HCT116 (cell line): ENCODE results near the gene RAPGEF3.

Source experiments
- EZH2 ChIP-seq: fragments of 200-600 bp; sonication (generic); IDR thresholded peaks from 2 replicates; pipeline ENCODE4 v1.6.1; 2017; ENCODE audit warnings: antibody characterized with exemption, mixed run types
- EZH2phosphoT487 ChIP-seq: fragments of 200-600 bp; IDR thresholded peaks from 2 replicates; pipeline ENCODE4 v1.6.1; 2018; ENCODE audit warnings: antibody characterized with exemption, borderline replicate concordance
- FOSL1 ChIP-seq: IDR thresholded peaks from 2 replicates; pipeline ENCODE4 v1.6.1; 2012; ENCODE audit warnings: low read depth
- JUND ChIP-seq: IDR thresholded peaks from 2 replicates; pipeline ENCODE4 v1.6.1; 2012
- MAX ChIP-seq: IDR thresholded peaks from 2 replicates; pipeline ENCODE4 v1.6.1; 2012
- POLR2A ChIP-seq: IDR thresholded peaks from 2 replicates; pipeline ENCODE4 v1.7.0; 2011; ENCODE audit warnings: borderline replicate concordance; ENCODE audit not compliant: insufficient read depth, insufficient read length; ENCODE audit errors: extremely low read depth
- POLR2AphosphoS5 ChIP-seq: IDR thresholded peaks from 2 replicates; pipeline ENCODE4 v1.6.1; 2011; ENCODE audit warnings: mild to moderate bottlenecking, low read depth, low read length, moderate library complexity
- RAD21 ChIP-seq: IDR thresholded peaks from 2 replicates; pipeline ENCODE4 v1.6.1; 2012; ENCODE audit warnings: low read depth, mild to moderate bottlenecking
- REST ChIP-seq: IDR thresholded peaks from 2 replicates; pipeline ENCODE4 v1.6.1; 2012; ENCODE audit warnings: low read depth
- SP1 ChIP-seq: IDR thresholded peaks from 2 replicates; pipeline ENCODE4 v1.6.1; 2012; ENCODE audit warnings: low read depth
- ZNF274 ChIP-seq: fragments of 200-500 bp; sonication (Bioruptor generic); IDR thresholded peaks from 2 replicates; pipeline ENCODE4 v1.6.1; 2014; ENCODE audit warnings: mild to moderate bottlenecking, low read depth, low read length, inconsistent platforms
- TF ChIP-seq, protein P1 (sequence below), 3 experiments: fragments of 200-600 bp in 1 of 3; sonication (generic) in 1 of 3; IDR thresholded peaks in 2 of 3; conservative IDR thresholded peaks in 1 of 3; 2 replicates each; pipeline ENCODE4 v1.5.1; 2012 to 2017; ENCODE audit warnings: low read depth in 2 of 3, low read length in 2 of 3, antibody characterized with exemption in 1 of 3, borderline replicate concordance in 1 of 3, control low read depth in 1 of 3, mild to moderate bottlenecking in 1 of 3, mixed read lengths in 1 of 3, mixed run types in 1 of 3, moderate library complexity in 1 of 3; ENCODE audit not compliant: insufficient read depth in 1 of 3
- TF ChIP-seq, protein P2 (sequence below): IDR thresholded peaks from 2 replicates; pipeline ENCODE4 v1.6.1; 2011; ENCODE audit warnings: mild to moderate bottlenecking, low read length, moderate library complexity; ENCODE audit not compliant: insufficient replicate concordance; ENCODE audit errors: extremely low read depth

DNA sequence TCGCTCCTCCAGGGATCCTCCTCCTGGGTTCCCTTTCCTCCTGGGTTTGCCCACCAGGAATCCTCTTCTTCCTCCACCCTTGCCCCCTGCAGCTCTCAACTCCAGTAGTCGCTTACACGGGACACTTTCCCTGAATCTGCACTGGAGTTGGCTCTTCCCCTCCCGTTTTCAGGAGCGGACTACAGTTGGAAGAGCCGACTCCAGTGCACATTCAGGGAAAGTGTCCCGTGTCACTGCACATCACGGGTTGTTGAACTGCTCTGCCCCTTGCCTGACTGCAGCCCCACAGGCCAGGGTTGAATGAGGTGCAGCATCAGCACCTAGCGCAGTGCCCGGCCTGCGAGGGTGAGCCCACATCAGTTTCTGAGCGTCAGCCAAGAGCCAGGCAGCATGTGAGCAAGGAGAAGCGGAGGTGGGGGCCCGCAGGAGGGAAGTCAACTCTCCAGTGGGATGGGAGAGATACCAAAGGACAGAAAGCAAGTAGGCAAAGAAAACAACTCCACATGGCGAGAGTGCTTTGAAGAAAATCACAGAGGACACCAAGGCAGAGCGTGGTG, 13.1 kb downstream of the RAPGEF3 start:
- no peak for TF ChIP-seq EZH2
- no peak for TF ChIP-seq POLR2A
- TF ChIP-seq, protein P1, sequence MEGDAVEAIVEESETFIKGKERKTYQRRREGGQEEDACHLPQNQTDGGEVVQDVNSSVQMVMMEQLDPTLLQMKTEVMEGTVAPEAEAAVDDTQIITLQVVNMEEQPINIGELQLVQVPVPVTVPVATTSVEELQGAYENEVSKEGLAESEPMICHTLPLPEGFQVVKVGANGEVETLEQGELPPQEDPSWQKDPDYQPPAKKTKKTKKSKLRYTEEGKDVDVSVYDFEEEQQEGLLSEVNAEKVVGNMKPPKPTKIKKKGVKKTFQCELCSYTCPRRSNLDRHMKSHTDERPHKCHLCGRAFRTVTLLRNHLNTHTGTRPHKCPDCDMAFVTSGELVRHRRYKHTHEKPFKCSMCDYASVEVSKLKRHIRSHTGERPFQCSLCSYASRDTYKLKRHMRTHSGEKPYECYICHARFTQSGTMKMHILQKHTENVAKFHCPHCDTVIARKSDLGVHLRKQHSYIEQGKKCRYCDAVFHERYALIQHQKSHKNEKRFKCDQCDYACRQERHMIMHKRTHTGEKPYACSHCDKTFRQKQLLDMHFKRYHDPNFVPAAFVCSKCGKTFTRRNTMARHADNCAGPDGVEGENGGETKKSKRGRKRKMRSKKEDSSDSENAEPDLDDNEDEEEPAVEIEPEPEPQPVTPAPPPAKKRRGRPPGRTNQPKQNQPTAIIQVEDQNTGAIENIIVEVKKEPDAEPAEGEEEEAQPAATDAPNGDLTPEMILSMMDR (IDR thresholded peaks at IDR 0.05 in 2 of 3, conservative IDR thresholded peaks at IDR 0.05 in 1 of 3; ENCODE audit: borderline replicate concordance in 1 of 3, insufficient read depth in 1 of 3, low read depth in 2 of 3, low read length in 2 of 3): no peak
- TF ChIP-seq EZH2phosphoT487: no peak
- TF ChIP-seq FOSL1: no peak
- no peak for TF ChIP-seq MAX
- TF ChIP-seq, protein P2, sequence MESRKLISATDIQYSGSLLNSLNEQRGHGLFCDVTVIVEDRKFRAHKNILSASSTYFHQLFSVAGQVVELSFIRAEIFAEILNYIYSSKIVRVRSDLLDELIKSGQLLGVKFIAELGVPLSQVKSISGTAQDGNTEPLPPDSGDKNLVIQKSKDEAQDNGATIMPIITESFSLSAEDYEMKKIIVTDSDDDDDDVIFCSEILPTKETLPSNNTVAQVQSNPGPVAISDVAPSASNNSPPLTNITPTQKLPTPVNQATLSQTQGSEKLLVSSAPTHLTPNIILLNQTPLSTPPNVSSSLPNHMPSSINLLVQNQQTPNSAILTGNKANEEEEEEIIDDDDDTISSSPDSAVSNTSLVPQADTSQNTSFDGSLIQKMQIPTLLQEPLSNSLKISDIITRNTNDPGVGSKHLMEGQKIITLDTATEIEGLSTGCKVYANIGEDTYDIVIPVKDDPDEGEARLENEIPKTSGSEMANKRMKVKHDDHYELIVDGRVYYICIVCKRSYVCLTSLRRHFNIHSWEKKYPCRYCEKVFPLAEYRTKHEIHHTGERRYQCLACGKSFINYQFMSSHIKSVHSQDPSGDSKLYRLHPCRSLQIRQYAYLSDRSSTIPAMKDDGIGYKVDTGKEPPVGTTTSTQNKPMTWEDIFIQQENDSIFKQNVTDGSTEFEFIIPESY: no peak
- no peak for TF ChIP-seq RAD21
- no peak for TF ChIP-seq JUND
- no peak for TF ChIP-seq REST
- TF ChIP-seq POLR2AphosphoS5: no peak
- no peak for TF ChIP-seq SP1
- TF ChIP-seq ZNF274: no peak
